Stimulated activated naive CD8-positive, alpha-beta T cell treated with anti-CD3 and anti-CD28 coated beads, Interleukin-15, Interleukin-2, amounts not matched to agents 100 ng/mL and 50 ng/mL, for 24 hours (primary cell): ENCODE results near the gene CHI3L2.
A peak's percentile ranks its signal among the peaks of the same experiment; 100 is the strongest.
"Not testable (repeated sequence)": the region's sequence is repeated elsewhere in the genome, so short reads cannot be mapped to it uniquely, and the experiment has no call there.

Experiments
- H3K27ac Mint-ChIP-seq: one replicate; pipeline ENCODE4 v1.8.0; 2021; ENCODE audit warnings: mild to moderate bottlenecking, mixed read lengths
- H3K27me3 Mint-ChIP-seq: one replicate; pipeline ENCODE4 v1.8.0; 2021; ENCODE audit warnings: mixed read lengths
- H3K36me3 Mint-ChIP-seq: one replicate; pipeline ENCODE4 v1.8.0; 2021; ENCODE audit warnings: low read depth, mixed read lengths
- H3K4me1 Mint-ChIP-seq: one replicate; pipeline ENCODE4 v1.8.0; 2021; ENCODE audit warnings: low read depth, mixed read lengths
- H3K4me3 Mint-ChIP-seq: one replicate; pipeline ENCODE4 v1.8.0; 2021; ENCODE audit warnings: mild to moderate bottlenecking, mixed read lengths
- H3K9me3 Mint-ChIP-seq: one replicate; pipeline ENCODE4 v1.8.0; 2021; ENCODE audit warnings: mixed read lengths

CHI3L2 gene

DNA sequence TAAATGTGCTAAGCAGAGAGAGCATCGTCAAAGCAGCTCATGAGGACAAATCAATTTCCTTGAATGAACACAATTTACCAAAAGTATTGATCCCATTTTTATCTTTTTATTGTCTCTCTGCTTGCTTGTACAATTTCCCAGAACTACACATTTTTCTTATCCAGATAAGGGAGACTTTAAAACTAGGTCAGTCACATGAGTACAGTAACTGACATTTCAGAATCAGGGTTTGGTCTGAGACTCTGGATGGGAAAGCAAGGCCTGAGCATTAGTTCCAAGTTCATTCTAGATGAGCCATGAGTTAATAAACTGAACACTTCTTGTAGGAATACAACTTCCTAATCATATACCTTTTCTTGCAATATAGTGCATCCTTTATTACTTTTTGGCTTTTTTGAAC lies 15.6 kb upstream of the CHI3L2 start:
- no peak overlapping the region for H3K4me3 Mint-ChIP-seq
- peaks cover 86% of the 10 kb centered on the region for H3K4me1 Mint-ChIP-seq
- no peak overlapping the region for H3K27ac Mint-ChIP-seq
- H3K9me3 Mint-ChIP-seq, result no peaks in the 10 kb centered on the region
- H3K36me3 Mint-ChIP-seq, result no peaks in the 10 kb centered on the region
- H3K27me3 Mint-ChIP-seq, result no peaks in the 10 kb centered on the region

DNA sequence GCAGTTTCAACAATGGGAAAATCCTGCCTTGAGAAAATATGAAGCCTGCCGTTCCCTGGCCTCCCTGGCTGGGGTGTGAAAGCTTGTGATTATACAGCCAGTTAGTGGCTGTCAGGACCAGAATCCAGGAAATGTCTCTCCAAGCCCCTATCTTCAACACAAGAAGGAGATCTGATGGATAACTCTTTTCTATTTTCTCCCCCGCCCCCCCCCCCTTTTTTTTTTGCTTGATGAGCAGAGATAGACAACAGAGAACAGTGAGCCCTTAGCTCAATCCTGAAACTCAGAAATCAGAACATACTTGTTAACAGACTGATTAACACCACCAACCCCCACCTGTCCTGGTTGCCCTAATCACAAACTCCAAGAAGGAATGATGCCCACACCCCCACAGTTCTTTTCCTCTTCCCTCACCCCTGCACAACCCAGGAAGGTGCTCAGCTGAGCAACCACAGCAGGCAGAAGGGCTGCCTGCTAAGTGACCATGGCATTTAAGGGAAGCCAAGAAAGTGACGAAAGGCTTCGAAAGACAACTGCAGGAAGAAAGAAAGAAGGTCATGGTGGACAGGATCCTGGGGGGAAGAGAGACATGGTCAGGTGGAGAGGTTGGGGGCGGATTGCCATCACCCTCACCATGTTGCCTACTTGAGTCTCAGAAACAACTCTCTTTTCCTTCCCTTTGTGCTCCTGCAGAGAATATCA lies 14.7 kb upstream of the CHI3L2 start:
- Mint-ChIP-seq H3K4me1 (peaks cover 87% of the 10 kb centered on the region), H3K27ac (peak overlapping the region; percentile 92), H3K9me3 (no peaks in the 10 kb centered on the region), H3K27me3 (no peaks in the 10 kb centered on the region), H3K36me3 (no peaks in the 10 kb centered on the region), H3K4me3 (peak overlapping the region; percentile 59)

DNA sequence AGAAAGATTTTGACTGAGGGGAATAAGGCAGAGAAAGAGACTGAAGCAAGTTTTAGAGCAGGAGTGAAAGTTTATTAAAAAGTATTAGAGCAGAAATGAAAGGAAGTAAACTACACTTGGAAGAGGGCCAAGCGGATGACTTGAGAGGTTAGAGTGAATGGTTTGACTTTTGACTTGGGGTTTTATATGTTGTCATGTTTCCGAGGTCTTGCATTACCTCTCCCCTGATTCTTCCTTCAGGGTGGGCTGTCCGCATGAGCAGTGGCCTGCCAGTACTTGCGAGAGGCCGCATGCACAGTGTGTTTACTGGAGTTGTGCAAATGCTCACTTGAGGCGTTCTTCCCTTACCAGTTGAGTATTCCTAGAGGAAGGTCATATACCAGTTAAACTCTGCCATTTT lies 14.1 kb upstream of the CHI3L2 start:
- Mint-ChIP-seq H3K36me3 (no peaks in the 10 kb centered on the region), H3K27ac (peak overlapping the region; percentile 92), H3K27me3 (no peaks in the 10 kb centered on the region), H3K4me3 (peak overlapping the region; percentile 59), H3K4me1 (peaks cover 90% of the 10 kb centered on the region), H3K9me3 (no peaks in the 10 kb centered on the region)

DNA sequence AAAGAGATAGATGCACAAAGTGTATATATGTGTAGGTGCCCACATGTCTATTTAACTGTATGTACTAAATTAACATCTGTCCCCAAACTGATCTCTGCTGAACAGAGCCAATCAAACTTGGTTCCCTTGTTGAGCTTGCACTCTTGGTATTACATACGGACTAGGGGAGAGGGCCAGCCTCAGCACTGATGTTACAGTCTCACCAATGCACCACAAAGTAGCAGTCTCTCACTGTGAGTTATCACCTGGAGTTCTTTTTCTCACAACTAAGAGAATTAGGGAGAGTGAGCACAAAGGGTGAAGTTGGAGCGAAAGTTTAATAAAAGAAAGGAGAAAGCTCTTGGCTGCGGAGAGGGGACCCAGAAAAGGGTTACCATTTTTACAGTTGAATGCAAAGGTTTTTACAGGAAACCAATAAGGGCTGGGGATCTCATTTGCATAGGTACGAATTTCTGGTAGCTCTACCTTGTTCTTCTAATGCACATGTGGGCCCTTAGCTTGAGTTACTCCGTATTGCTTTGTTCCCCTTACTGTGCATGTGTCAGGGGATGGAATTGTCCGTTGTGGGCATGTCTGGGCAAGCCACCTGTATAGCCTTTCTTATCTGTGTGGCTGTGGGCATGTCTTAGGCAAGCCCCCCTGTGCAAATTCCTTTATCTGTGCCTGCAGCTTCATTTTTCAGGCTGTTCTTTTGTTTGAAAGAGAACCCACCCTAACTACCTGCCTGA lies 13.3 kb upstream of the CHI3L2 start:
- Mint-ChIP-seq H3K4me1 (peaks cover 96% of the 10 kb centered on the region), H3K36me3 (no peaks in the 10 kb centered on the region), H3K27me3 (no peaks in the 10 kb centered on the region), H3K27ac (peak overlapping the region; percentile 92), H3K9me3 (no peaks in the 10 kb centered on the region), H3K4me3 (peak overlapping the region; percentile 83)

GRCh38 chr1:111214884-111215283 lies 12.6 kb upstream of the CHI3L2 start:
- no peaks in the 10 kb centered on the region for H3K36me3 Mint-ChIP-seq
- peak overlapping the region; percentile 92 for H3K27ac Mint-ChIP-seq
- H3K9me3 Mint-ChIP-seq, result no peaks in the 10 kb centered on the region
- peaks cover 97% of the 10 kb centered on the region for H3K4me1 Mint-ChIP-seq
- H3K4me3 Mint-ChIP-seq, result peak overlapping the region; percentile 83
- H3K27me3 Mint-ChIP-seq, result no peaks in the 10 kb centered on the region

- not testable (repeated sequence) for H3K27me3 Mint-ChIP-seq, H3K36me3 Mint-ChIP-seq, H3K9me3 Mint-ChIP-seq
- Mint-ChIP-seq H3K4me1 (peaks cover 97% of the 10 kb centered on the region), H3K27ac (peak overlapping the region; percentile 92), H3K4me3 (peak overlapping the region; percentile 83)
These were observed 12.2 kb upstream of the CHI3L2 start for GRCh38 chr1:111215285-111215684.

DNA sequence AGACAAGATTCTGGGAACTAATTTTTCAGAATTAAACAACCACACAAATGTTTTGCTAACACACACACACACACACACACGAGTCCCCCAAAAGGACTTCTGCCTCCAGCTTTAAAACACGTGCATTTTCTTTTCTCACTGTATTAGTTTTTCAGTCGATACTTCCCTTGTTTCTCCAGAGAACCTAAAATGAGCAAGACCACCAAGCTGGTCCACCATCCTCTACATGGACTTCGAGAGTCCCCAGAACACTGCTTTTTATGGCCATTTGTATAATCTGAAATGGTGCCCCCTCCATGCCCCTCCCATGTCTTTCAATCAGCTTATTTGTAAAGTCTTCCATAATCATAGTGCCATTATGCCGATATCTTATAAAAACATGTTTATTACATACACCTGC lies 10.8 kb upstream of the CHI3L2 start:
- Mint-ChIP-seq H3K27ac (peak overlapping the region; percentile 92), H3K9me3 (no peaks in the 10 kb centered on the region), H3K27me3 (no peaks in the 10 kb centered on the region), H3K36me3 (no peaks in the 10 kb centered on the region), H3K4me1 (peaks cover 100% of the 10 kb centered on the region), H3K4me3 (peak overlapping the region; percentile 83)

GRCh38 chr1:111217183-111217910 lies 10.2 kb upstream of the CHI3L2 start:
- Mint-ChIP-seq H3K27me3 (no peaks in the 10 kb centered on the region), H3K4me3 (peak overlapping the region; percentile 83), H3K9me3 (no peaks in the 10 kb centered on the region), H3K27ac (peak overlapping the region; percentile 92), H3K36me3 (no peaks in the 10 kb centered on the region), H3K4me1 (peaks cover 100% of the 10 kb centered on the region)

GRCh38 chr1:111218701-111219556 lies 8.6 kb upstream of the CHI3L2 start:
- no peaks in the 10 kb centered on the region for H3K27me3 Mint-ChIP-seq
- H3K36me3 Mint-ChIP-seq, result no peaks in the 10 kb centered on the region
- H3K4me1 Mint-ChIP-seq, result peaks cover 98% of the 10 kb centered on the region
- peak overlapping the region; percentile 55 for H3K4me3 Mint-ChIP-seq
- peak overlapping the region; percentile 92 for H3K27ac Mint-ChIP-seq
- no peaks in the 10 kb centered on the region for H3K9me3 Mint-ChIP-seq

- no peaks in the 10 kb centered on the region for H3K27me3 Mint-ChIP-seq
- H3K27ac Mint-ChIP-seq, result peak overlapping the region; percentile 92
- peaks cover 96% of the 10 kb centered on the region for H3K4me1 Mint-ChIP-seq
- peak overlapping the region; percentile 47 for H3K4me3 Mint-ChIP-seq
- no peaks in the 10 kb centered on the region for H3K36me3 Mint-ChIP-seq
- H3K9me3 Mint-ChIP-seq, result no peaks in the 10 kb centered on the region
These were observed 7.8 kb upstream of the CHI3L2 start for GRCh38 chr1:111219557-111220286.

DNA sequence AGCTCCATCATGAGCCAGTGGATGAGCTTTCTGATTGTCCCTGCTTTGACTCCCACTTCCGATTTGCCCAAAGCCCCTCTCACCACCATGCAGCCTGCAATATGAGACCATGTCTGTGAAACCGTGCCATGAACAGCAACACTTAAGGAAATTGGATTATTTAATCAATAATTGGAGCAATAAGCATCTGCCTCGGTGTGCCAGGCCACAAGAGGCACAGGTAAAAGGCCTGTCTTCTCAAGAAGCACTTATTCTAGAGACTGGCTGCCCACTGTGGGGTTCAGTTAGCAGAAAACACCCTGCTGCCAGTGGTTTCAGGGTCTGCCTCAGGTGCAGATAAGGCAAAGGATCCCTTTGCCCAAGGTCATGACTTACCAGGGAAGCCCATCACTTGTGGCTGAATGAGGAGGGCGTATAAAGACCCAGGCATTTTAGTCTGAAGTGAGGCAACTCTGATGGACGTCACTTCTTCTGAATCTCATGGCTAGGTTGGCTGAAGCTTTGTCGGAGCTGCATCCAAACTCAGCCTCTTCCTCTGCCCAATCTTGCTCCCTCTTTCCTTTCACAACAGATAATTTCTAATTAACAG lies 7.1 kb upstream of the CHI3L2 start:
- Mint-ChIP-seq H3K4me1 (peaks cover 96% of the 10 kb centered on the region), H3K9me3 (no peaks in the 10 kb centered on the region), H3K27ac (peak overlapping the region; percentile 92), H3K4me3 (peak overlapping the region; percentile 32), H3K36me3 (no peaks in the 10 kb centered on the region), H3K27me3 (no peaks in the 10 kb centered on the region)

GRCh38 chr1:111221276-111221632 lies 6.3 kb upstream of the CHI3L2 start:
- Mint-ChIP-seq H3K27me3 (no peaks in the 10 kb centered on the region), H3K27ac (peak overlapping the region; percentile 92), H3K4me3 (peak overlapping the region; percentile 65), H3K4me1 (peaks cover 96% of the 10 kb centered on the region), H3K9me3 (no peaks in the 10 kb centered on the region), H3K36me3 (no peaks in the 10 kb centered on the region)

GRCh38 chr1:111221633-111222291 lies 5.8 kb upstream of the CHI3L2 start:
- Mint-ChIP-seq H3K9me3 (no peaks in the 10 kb centered on the region), H3K36me3 (no peaks in the 10 kb centered on the region), H3K4me1 (peaks cover 96% of the 10 kb centered on the region), H3K4me3 (peak overlapping the region; percentile 65), H3K27ac (peak overlapping the region; percentile 92), H3K27me3 (no peaks in the 10 kb centered on the region)
